ENCODE results near the gene CCL19.

DNA sequence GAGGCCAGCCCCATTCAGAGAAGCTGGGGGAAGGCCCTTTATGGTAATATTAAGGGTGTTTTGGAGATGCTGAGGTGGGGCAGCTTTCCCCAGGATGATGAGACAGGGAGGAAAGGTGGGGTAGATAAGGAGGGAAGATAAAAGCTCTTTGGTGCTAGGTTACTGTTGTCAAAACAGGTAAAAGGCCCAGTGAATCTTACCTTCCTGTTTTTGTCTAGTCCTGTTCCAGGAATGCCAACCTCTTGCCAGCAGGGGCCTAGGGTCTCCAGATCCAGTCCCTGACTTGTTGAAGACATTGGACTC is 27.8 kb downstream of the CCL19 start:
- TF ChIP-seq, protein P1, sequence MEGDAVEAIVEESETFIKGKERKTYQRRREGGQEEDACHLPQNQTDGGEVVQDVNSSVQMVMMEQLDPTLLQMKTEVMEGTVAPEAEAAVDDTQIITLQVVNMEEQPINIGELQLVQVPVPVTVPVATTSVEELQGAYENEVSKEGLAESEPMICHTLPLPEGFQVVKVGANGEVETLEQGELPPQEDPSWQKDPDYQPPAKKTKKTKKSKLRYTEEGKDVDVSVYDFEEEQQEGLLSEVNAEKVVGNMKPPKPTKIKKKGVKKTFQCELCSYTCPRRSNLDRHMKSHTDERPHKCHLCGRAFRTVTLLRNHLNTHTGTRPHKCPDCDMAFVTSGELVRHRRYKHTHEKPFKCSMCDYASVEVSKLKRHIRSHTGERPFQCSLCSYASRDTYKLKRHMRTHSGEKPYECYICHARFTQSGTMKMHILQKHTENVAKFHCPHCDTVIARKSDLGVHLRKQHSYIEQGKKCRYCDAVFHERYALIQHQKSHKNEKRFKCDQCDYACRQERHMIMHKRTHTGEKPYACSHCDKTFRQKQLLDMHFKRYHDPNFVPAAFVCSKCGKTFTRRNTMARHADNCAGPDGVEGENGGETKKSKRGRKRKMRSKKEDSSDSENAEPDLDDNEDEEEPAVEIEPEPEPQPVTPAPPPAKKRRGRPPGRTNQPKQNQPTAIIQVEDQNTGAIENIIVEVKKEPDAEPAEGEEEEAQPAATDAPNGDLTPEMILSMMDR (IDR thresholded peaks at IDR 0.05) = no peak
- TF ChIP-seq POLR2A (IDR thresholded peaks at IDR 0.05) (no peak), POLR2AphosphoS5 (IDR thresholded peaks at IDR 0.05) (no peak), EP300 (IDR thresholded peaks at IDR 0.05) (no peak)
